GM21526 (cell line): Measurements from ENCODE around the gene MEGF6.
"Not testable (repeated sequence)": the region's sequence is repeated elsewhere in the genome, so short reads cannot be mapped to it uniquely, and the experiment has no call there.

Experiments used
- ATAC-seq: cut with Tn5 transposase; IDR thresholded peaks from one replicate; pipeline ENCODE4 v1.9.1; 2021; ENCODE audit warnings: moderate library complexity; ENCODE audit not compliant: unreplicated experiment, low FRiP score

Gene MEGF6

GRCh38 chr1:3630914-3631313 lies 19.6 kb upstream of the MEGF6 start:
- no peak for ATAC-seq

DNA sequence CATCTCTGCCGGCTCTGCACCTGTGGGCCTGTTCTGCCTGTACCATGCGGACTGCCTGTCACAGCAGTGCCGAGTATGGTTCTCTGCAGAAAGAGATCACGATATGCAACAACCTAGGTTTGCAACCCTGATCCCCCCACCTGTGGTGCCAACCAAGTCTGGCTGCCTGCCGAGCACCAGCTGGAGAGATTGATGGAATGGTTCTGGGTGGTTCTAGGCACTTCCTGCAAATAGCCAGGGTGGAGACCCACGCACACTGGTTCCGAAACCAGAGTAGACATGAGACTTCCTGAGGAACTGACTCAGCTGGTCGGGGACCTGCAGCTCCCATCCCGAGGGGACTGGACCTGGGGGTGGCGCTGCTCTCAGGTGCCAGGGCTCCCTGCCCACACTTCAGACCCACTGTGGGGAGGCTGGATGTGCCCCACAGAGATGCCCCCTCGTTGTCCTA lies 18.9 kb upstream of the MEGF6 start:
- no peak for ATAC-seq

- ATAC-seq: no peak
Measured at GRCh38 chr1:3629561-3630160, 18.4 kb upstream of the MEGF6 start.

- ATAC-seq: no peak
Measured at GRCh38 chr1:3628445-3628844, 17.1 kb upstream of the MEGF6 start.

GRCh38 chr1:3627515-3628253 lies 16.4 kb upstream of the MEGF6 start:
- no peak for ATAC-seq

DNA sequence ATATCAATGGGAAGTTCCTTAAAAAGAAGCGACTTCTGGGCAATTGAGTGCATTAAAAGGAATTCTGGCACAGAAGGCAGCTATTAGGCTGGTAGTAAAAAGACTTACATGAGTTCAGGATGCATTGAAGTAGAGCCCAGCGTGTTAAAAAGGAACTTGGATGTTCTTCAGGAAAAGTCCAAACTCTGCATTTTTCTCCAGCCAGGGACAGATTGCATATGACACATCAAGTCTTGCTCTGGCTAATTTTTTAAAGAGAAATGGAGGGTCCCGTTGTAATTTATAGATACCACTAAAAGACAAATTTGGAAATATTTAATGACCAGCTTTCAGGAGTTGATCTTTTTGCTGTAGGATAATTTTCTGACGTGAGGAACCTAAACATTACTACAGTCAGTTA lies 14.7 kb upstream of the MEGF6 start:
- ATAC-seq: no peak

DNA sequence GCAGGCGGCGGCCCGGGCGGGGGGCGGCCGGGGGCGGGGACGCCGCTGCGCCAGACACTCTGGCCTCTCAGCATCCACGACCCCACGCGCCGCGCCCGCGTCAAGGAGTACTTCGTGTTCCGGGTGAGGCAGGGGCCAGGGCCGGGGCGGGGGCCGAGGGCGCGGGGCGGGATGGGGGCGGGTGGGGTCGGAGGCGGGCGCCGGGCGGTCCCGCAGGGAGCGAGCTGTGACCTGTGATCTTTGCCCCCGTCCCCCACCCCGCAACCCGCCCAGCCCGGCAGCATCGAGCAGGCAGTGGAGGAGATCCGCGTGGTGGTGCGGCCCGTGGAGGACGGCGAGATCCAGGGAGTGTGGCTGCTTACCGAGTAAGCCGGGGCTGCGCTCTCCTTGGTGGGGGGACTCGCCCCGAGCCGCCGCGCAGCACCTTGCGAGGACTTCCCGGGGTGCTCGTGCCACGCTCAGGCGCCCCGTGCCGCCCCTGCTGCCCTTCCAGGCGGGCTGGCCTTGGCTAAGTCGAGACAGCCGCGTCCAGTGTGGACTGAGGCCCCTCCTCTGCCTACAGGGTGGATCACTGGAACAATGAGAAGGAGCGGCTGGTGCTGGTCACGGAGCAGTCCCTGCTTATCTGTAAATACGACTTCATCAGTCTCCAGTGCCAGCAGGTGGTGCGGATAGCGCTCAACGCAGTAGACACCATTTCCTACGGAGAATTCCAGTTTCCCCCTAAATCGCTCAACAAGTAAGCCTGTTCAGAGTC lies 14.0 kb upstream of the MEGF6 start:
- peak; percentile 12 for ATAC-seq

DNA sequence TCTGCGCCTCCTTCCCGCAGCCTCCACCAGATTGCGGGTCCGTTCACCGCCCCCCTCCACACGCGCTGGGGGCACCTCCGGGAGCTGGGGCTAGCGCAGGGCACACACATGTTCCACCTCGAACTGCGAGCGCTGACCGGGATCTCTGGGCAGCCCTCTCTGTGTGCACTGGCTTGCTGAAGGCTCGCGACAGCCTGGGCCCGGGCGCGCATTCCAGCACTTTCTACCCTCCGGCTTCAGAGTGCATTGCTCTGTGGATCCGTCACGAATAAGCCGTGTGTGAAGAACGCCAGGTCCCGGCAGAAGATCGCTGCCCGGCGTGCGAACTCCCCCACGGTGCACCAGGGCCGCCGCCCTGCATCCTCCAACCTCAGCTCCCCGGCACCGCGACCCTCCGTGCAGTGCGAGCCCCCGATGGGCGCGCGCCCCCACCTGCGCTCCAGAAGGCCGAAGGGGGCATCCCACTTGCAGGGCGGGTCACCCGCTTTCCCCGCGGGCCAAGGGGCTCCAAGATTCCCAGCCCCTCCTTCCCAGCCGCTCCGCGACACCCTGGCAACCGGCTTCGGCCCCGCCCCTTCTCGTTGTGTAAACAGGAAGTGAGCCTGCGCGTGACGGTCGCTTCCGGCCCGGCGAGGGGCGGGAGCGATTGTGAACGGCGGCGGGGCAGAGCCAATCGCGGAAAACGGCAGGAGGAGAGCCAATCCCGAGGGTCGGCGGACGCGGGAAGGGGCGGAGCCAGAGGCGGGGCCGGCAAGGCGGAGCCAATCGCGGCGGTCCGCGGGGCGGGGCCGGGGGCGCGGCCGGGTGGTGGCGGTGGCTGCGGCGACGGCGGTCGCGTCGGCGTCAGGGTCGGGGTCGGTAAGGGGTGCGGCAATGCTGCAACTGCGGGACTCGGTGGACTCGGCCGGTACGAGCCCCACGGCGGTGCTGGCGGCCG lies 13.2 kb upstream of the MEGF6 start, which contains the start of gene TPRG1L:
Gene TPRG1L (plus strand): TSS at position 816 of the 937 bp plus-strand sequence. CDS start 58 bp downstream, at position 874.
- peak; percentile 92 for ATAC-seq

- no peak for ATAC-seq
Measured at GRCh38 chr1:3623441-3624199, 12.3 kb upstream of the MEGF6 start.

GRCh38 chr1:3622102-3622501 lies 10.8 kb upstream of the MEGF6 start:
- not testable (repeated sequence) for ATAC-seq

DNA sequence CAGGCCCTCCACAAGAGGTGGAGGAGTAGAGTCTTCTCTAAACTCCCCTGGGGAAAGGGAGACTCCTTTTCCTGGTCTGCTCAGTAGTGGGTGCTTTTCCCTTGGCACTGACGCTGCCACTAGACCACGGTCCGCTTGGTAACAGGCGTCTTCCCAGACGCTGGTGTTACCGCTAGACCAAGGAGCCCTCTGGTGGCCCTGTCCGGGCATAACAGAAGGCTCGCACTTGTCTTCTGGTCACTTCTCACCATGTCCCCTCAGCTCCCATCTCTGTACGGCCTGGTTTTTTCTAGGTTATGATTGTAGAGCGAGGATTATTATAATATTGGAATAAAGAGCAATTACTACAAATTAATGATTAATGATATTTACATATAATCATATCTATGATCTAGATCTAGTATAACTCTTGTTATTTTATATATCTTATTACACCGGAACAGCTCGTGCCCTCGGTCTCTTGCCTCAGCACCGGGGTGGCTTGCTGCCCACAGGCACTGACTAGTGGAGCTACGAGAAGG lies 9.9 kb upstream of the MEGF6 start:
- not testable (repeated sequence) for ATAC-seq

DNA sequence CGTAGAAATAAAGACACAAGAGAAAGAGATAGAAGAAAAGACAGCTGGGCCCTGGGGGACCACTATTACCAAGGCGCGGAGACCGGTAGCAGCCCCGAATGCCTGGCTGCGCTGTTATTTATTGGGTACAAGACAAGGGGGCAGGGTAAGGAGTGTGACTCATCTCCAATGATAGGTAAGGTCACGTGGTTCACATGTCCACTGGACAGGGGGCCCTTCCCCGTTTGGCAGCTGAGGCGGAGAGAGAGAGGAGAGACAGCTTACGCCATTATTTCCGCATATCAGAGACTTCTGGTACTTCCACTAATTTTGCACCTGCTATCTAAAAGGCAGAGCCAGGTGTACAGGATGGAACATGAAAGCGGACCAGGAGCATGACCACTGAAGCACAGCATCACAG lies 9.4 kb upstream of the MEGF6 start:
- no peak for ATAC-seq

GRCh38 chr1:3618881-3619671 lies 7.8 kb upstream of the MEGF6 start:
- no peak for ATAC-seq

GRCh38 chr1:3618531-3618880 lies 7.2 kb upstream of the MEGF6 start:
- ATAC-seq: no peak

- no peak for ATAC-seq
Measured at GRCh38 chr1:3617806-3618345, 6.6 kb upstream of the MEGF6 start.

GRCh38 chr1:3616861-3617260 lies 5.6 kb upstream of the MEGF6 start:
- ATAC-seq: no peak

- no peak for ATAC-seq
Measured at GRCh38 chr1:3614755-3615742, 3.7 kb upstream of the MEGF6 start.
